ENCODE measurements around the gene HLA-DMA. TPM values are rescaled to one million over a fixed set of nuclear protein-coding genes. Genes with fewer than 3 reads are reported as not detected.

HLA-DMA gene
- total and polyA plus RNA-seq, 2 of the 13 experiments (the other 11 are each of a cell fraction or from before 2014, with no cell fraction given) = 0.70 to 0.71 TPM

GRCh38 chr6:32968093-32968866 is 15.4 kb upstream of the HLA-DMA start, which contains the start of gene BRD2 (continued):
- TF ChIP-seq ZNF574 (CRISPR knock-in tag; IDR thresholded peaks at IDR 0.05) (peak; percentile 91), GTF3A (CRISPR knock-in tag; conservative IDR thresholded peaks at IDR 0.05) (no peak), KAT8 (CRISPR knock-in tag; IDR thresholded peaks at IDR 0.05) (peak; percentile 79; the same call in 1 of the 2 replicates), LCORL (IDR thresholded peaks at IDR 0.05) (no peak), LCORL (CRISPR knock-in tag; IDR thresholded peaks at IDR 0.05) (peak; percentile 81; the same call in 1 of the 2 replicates), ZNF691 (CRISPR knock-in tag; IDR thresholded peaks at IDR 0.05; ENCODE audit: borderline replicate concordance, low read depth) (peak; percentile 20; the same call in 1 of the 2 replicates), ZNF644 (CRISPR knock-in tag; IDR thresholded peaks at IDR 0.05; ENCODE audit: low read depth) (no peak), TARDBP (CRISPR knock-in tag; IDR thresholded peaks at IDR 0.05) (peak; percentile 91; the same call in 1 of the 2 replicates), SMYD3 (CRISPR knock-in tag; IDR thresholded peaks at IDR 0.05) (peak; percentile 94), SATB2 (CRISPR knock-in tag; IDR thresholded peaks at IDR 0.05) (no peak), RBM22 (optimal IDR thresholded peaks at IDR 0.05; ENCODE audit: low read length) (no peak), ZMYM4 (CRISPR knock-in tag; IDR thresholded peaks at IDR 0.05) (peak; percentile 69), REL (CRISPR knock-in tag; conservative IDR thresholded peaks at IDR 0.05) (peak; percentile 95), ELK4 (CRISPR knock-in tag; IDR thresholded peaks at IDR 0.05; ENCODE audit: borderline replicate concordance) (no peak), IKZF5 (CRISPR knock-in tag; IDR thresholded peaks at IDR 0.05) (peak; percentile 80; the same call in 1 of the 2 replicates), ZBTB37 (CRISPR knock-in tag; IDR thresholded peaks at IDR 0.05) (0 out of 2 replicates have a peak, but pooled peaks have one; percentile 27), DZIP1 (CRISPR knock-in tag; IDR thresholded peaks at IDR 0.05) (peak; percentile 98; the same call in 1 of the 2 replicates), ZNF230 (CRISPR knock-in tag; IDR thresholded peaks at IDR 0.05) (peak; percentile 88; the same call in 1 of the 2 replicates), ZFX (CRISPR knock-in tag; IDR thresholded peaks at IDR 0.05; ENCODE audit: low read depth) (peak; percentile 99)
